Uterus (tissue), 2 donors: ENCODE results near the gene MYL11.

Experiments used
- CTCF ChIP-seq, 4 experiments: fragments of 200-600 bp in 2 of 4; fragments of 450-650 bp in 2 of 4; sonication (generic) in 2 of 4; IDR thresholded peaks; one replicate each; pipeline ENCODE4 v1.5.1; 2016 to 2019; ENCODE audit warnings: antibody characterized with exemption in 4 of 4, mild to moderate bottlenecking in 2 of 4, moderate library complexity in 1 of 4
- POLR2A ChIP-seq, 2 donors: fragments of 450-650 bp; IDR thresholded peaks; one replicate each; pipeline ENCODE4 v1.6.1; 2016; ENCODE audit warnings: antibody characterized with exemption in 2 of 2, mild to moderate bottlenecking in 1 of 2, moderate library complexity in 1 of 2

GRCh38 chr16:30357715-30358576 is 16.7 kb upstream of the MYL11 start:
- TF ChIP-seq CTCF (IDR thresholded peaks at IDR 0.05) (no peak), POLR2A (IDR thresholded peaks at IDR 0.05) (no peak)
